Liver (tissue), 9 donors: ENCODE results near the gene RPA3. TPM values are rescaled to one million over a fixed set of nuclear protein-coding genes. Genes with fewer than 3 reads are reported as not detected.

Source experiments
- DNase-seq: peaks from one replicate; pipeline ENCODE4 v3.0.0-alpha.2; 2017; ENCODE audit warnings: low spot score
- H3K27ac ChIP-seq, 2 donors: one replicate each; pipeline ENCODE4 v1.7.0; 2013; ENCODE audit warnings: inconsistent platforms in 2 of 2, low read length in 2 of 2, control low read depth in 1 of 2, low read depth in 1 of 2, mild to moderate bottlenecking in 1 of 2
- H3K27me3 ChIP-seq, 4 donors: one replicate each; pipeline versions ENCODE4 v1.6.1 to v1.7.0; 2013; ENCODE audit warnings: low read length in 3 of 4, inconsistent platforms in 1 of 4, mild to moderate bottlenecking in 1 of 4, moderate library complexity in 1 of 4; ENCODE audit not compliant: control insufficient read depth in 4 of 4, insufficient read depth in 4 of 4
- H3K36me3 ChIP-seq, 4 donors: one replicate each; pipeline versions ENCODE4 v1.6.1 to v1.7.0; 2013; ENCODE audit warnings: low read length in 3 of 4, mild to moderate bottlenecking in 3 of 4, low read depth in 1 of 4, moderate library complexity in 1 of 4; ENCODE audit not compliant: control insufficient read depth in 4 of 4, insufficient read depth in 3 of 4
- H3K4me1 ChIP-seq, 4 donors: one replicate each; pipeline versions ENCODE4 v1.6.1 to v1.7.0; 2013; ENCODE audit warnings: low read length in 3 of 4, mild to moderate bottlenecking in 3 of 4, moderate library complexity in 1 of 4; ENCODE audit not compliant: control insufficient read depth in 4 of 4, insufficient read depth in 4 of 4
- H3K4me3 ChIP-seq, 3 donors: one replicate each; pipeline versions ENCODE4 v1.6.1 to v1.7.0; 2013; ENCODE audit warnings: low read length in 3 of 3, control low read depth in 1 of 3, low read depth in 1 of 3, mild to moderate bottlenecking in 1 of 3
- H3K9ac ChIP-seq, 2 donors: one replicate each; pipeline ENCODE4 v1.7.0; 2013; ENCODE audit warnings: low read length in 2 of 2, mild to moderate bottlenecking in 2 of 2, moderate library complexity in 2 of 2, control low read depth in 1 of 2, low read depth in 1 of 2
- H3K9me3 ChIP-seq, 4 donors: one replicate each; pipeline versions ENCODE4 v1.6.1 to v1.7.0; 2013; ENCODE audit warnings: low read length in 3 of 4; ENCODE audit not compliant: control insufficient read depth in 4 of 4
- CTCF ChIP-seq: fragments of 150-350 bp; IDR thresholded peaks from 2 replicates; pipeline ENCODE4 v1.5.1; 2017; ENCODE audit warnings: improper control_type of control experiment, low read depth, low read length; ENCODE audit not compliant: missing input control
- EGR1 ChIP-seq, 2 donors: IDR thresholded peaks; 2 replicates each; pipeline ENCODE4 v1.6.1; 2016 to 2018; ENCODE audit warnings: antibody characterized with exemption in 2 of 2, low read depth in 2 of 2
- FOXA1 ChIP-seq: IDR thresholded peaks from 2 replicates; pipeline ENCODE4 v1.6.1; 2016; ENCODE audit warnings: antibody characterized with exemption
- FOXA2 ChIP-seq: IDR thresholded peaks from 2 replicates; pipeline ENCODE4 v1.6.1; 2016; ENCODE audit warnings: antibody characterized with exemption
- GABPA ChIP-seq, 2 donors: IDR thresholded peaks in 1 of 2; conservative IDR thresholded peaks in 1 of 2; 2 replicates each; pipeline ENCODE4 v1.6.1; 2016; ENCODE audit warnings: antibody characterized with exemption in 2 of 2, mild to moderate bottlenecking in 1 of 2, moderate library complexity in 1 of 2
- HNF4A ChIP-seq, 2 donors: conservative IDR thresholded peaks; 2 replicates each; pipeline ENCODE4 v1.6.1; 2016; ENCODE audit warnings: antibody characterized with exemption in 2 of 2, mild to moderate bottlenecking in 2 of 2
- HNF4G ChIP-seq: IDR thresholded peaks from 2 replicates; pipeline ENCODE4 v1.6.1; 2016; ENCODE audit warnings: antibody characterized with exemption
- JUND ChIP-seq, 2 donors: IDR thresholded peaks; 2 replicates each; pipeline ENCODE4 v1.6.1; 2016; ENCODE audit warnings: antibody characterized with exemption in 2 of 2
- NR2F2 ChIP-seq: IDR thresholded peaks from 2 replicates; pipeline ENCODE4 v1.6.1; 2016; ENCODE audit warnings: antibody characterized with exemption
- RAD21 ChIP-seq, 2 donors: IDR thresholded peaks; 2 replicates each; pipeline ENCODE4 v1.6.1; 2016; ENCODE audit warnings: antibody characterized with exemption in 2 of 2, mild to moderate bottlenecking in 2 of 2
- REST ChIP-seq: IDR thresholded peaks from 2 replicates; pipeline ENCODE4 v1.6.1; 2016; ENCODE audit warnings: antibody characterized with exemption, mild to moderate bottlenecking
- RXRA ChIP-seq, 2 donors: IDR thresholded peaks; 2 replicates each; pipeline ENCODE4 v1.6.1; 2017 to 2018; ENCODE audit warnings: antibody characterized with exemption in 2 of 2, mild to moderate bottlenecking in 1 of 2
- SP1 ChIP-seq: IDR thresholded peaks from 2 replicates; pipeline ENCODE4 v1.6.1; 2018; ENCODE audit warnings: antibody characterized with exemption, mild to moderate bottlenecking
- TAF1 ChIP-seq: conservative IDR thresholded peaks from 2 replicates; pipeline ENCODE4 v1.6.1; 2016; ENCODE audit warnings: antibody characterized with exemption, mild to moderate bottlenecking
- YY1 ChIP-seq: IDR thresholded peaks from 2 replicates; pipeline ENCODE4 v1.6.1; 2016; ENCODE audit warnings: antibody characterized with exemption, mild to moderate bottlenecking
- ZBTB33 ChIP-seq: IDR thresholded peaks from 2 replicates; pipeline ENCODE4 v1.6.1; 2016; ENCODE audit warnings: antibody characterized with exemption
- WGBS: extraction: QIAGEN DNeasy Blood & Tissue Kit; methylation state at CpG from one replicate; pipeline ENCODE4 v1.1.7; 2013; 5-methylcytosine and 5-hydroxymethylcytosine counted together
- polyA plus RNA-seq, 2 donors: library from polyadenylated mRNA; stranded (reverse) in 1 of 2; unstranded in 1 of 2; fragments of 200-250 nt in 1 of 2; fragments of >200 nt in 1 of 2; fragmentation: Nextera tagmentation in 1 of 2; extraction: Ambion mirVana in 1 of 2; gene quantifications; one replicate each; pipeline versions ENCODE4 v1.2.1 to v1.2.3, GENCODE V29; 2013 to 2015
- total RNA-seq, 2 donors: library from RNA; depleted of rRNA; stranded (reverse); fragments of >200 nt; gene quantifications; one replicate each; pipeline ENCODE4 v1.2.3, GENCODE V29; 2014
- TF ChIP-seq, protein P1 (sequence below): IDR thresholded peaks from 2 replicates; pipeline ENCODE4 v1.6.1; 2016; ENCODE audit warnings: antibody characterized with exemption
- TF ChIP-seq, protein P2 (sequence below): IDR thresholded peaks from 2 replicates; pipeline ENCODE4 v1.6.1; 2016; ENCODE audit warnings: antibody characterized with exemption
- donor health status: healthy.
- donor health status: healthy.
- donor health status: healthy.
- donor health status: healthy.
- donor health status: healthy.

Gene RPA3
- total and polyA plus RNA-seq, 4 donors: 13.0 to 53.1 (median 18.6) TPM

- Histone ChIP-seq H3K36me3 (peaks cover 0 to 7% (median 3%) of the 10 kb centered on the region in 4 donors), H3K4me1 (peaks cover 0 to 3% (median 0%) of the 10 kb centered on the region in 4 donors), H3K4me3 (no peak overlapping the region), H3K9me3 (no peaks in the 10 kb centered on the region), H3K9ac (no peak overlapping the region), H3K27me3 (no peaks in the 10 kb centered on the region), H3K27ac (no peak overlapping the region)
- TF ChIP-seq RAD21 (IDR thresholded peaks at IDR 0.05) (no peak), GABPA (IDR thresholded peaks at IDR 0.05 in 1 of 2, conservative IDR thresholded peaks at IDR 0.05 in 1 of 2) (no peak), NR2F2 (no peak), YY1 (no peak), EGR1 (IDR thresholded peaks at IDR 0.05; ENCODE audit: low read depth in 2 of 2) (no peak), HNF4A (conservative IDR thresholded peaks at IDR 0.05) (no peak), ZBTB33 (no peak), CTCF (no peak), TAF1 (no peak), HNF4G (no peak), REST (no peak), RXRA (IDR thresholded peaks at IDR 0.05) (no peak), JUND (IDR thresholded peaks at IDR 0.05) (no peak), FOXA1 (no peak), FOXA2 (no peak), SP1 (no peak)
- TF ChIP-seq, protein P1, sequence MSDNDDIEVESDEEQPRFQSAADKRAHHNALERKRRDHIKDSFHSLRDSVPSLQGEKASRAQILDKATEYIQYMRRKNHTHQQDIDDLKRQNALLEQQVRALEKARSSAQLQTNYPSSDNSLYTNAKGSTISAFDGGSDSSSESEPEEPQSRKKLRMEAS: no peak
- TF ChIP-seq, protein P2, sequence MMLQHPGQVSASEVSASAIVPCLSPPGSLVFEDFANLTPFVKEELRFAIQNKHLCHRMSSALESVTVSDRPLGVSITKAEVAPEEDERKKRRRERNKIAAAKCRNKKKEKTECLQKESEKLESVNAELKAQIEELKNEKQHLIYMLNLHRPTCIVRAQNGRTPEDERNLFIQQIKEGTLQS: no peak
- 77% methylated on average over 6 of the region's 6 CpGs for WGBS
- DNase-seq: no peak
Observed at GRCh38 chr7:7675686-7676085, 42.7 kb downstream of the RPA3 start.
